Activated CD4-positive, CD25-positive, alpha-beta regulatory T cell treated with anti-CD3 and anti-CD28 coated beads, Interleukin-2, amount 50 U/mL, for 16 hours (primary cell): ENCODE data around the gene SEMA6A.

Experiments
- DNase-seq: peaks from one replicate; pipeline ENCODE4 v3.0.0-alpha.2; 2020; ENCODE audit warnings: low read depth, low spot score

The SEMA6A gene

GRCh38 chr5:116440457-116441001 lies 134.1 kb downstream of the SEMA6A start:
- DNase-seq = no peak

- DNase-seq = no peak
Measured at GRCh38 chr5:116439905-116440304, 134.7 kb downstream of the SEMA6A start.

GRCh38 chr5:116438979-116439554 lies 135.6 kb downstream of the SEMA6A start:
- DNase-seq = no peak

- DNase-seq = no peak
Measured at GRCh38 chr5:116437922-116438578, 136.6 kb downstream of the SEMA6A start.

GRCh38 chr5:116437351-116437705 lies 137.3 kb downstream of the SEMA6A start:
- no peak for DNase-seq

GRCh38 chr5:116436674-116437350 lies 137.8 kb downstream of the SEMA6A start:
- no peak for DNase-seq

GRCh38 chr5:116428966-116429365 lies 145.7 kb downstream of the SEMA6A start:
- no peak for DNase-seq

- no peak for DNase-seq
Measured at GRCh38 chr5:116428413-116428812, 146.2 kb downstream of the SEMA6A start.

- no peak for DNase-seq
Measured at GRCh38 chr5:116424951-116425350, 149.7 kb downstream of the SEMA6A start.

GRCh38 chr5:116424258-116424615 lies 150.4 kb downstream of the SEMA6A start:
- DNase-seq = no peak

GRCh38 chr5:116423587-116424257 lies 150.9 kb downstream of the SEMA6A start:
- no peak for DNase-seq

- DNase-seq = no peak
Measured at GRCh38 chr5:116423141-116423540, 151.5 kb downstream of the SEMA6A start.

GRCh38 chr5:116421080-116421629 lies 153.5 kb downstream of the SEMA6A start:
- no peak for DNase-seq

- DNase-seq = no peak
Measured at GRCh38 chr5:116420540-116420939, 154.1 kb downstream of the SEMA6A start.

GRCh38 chr5:116419258-116419657 lies 155.4 kb downstream of the SEMA6A start:
- no peak for DNase-seq

- no peak for DNase-seq
Measured at GRCh38 chr5:116418774-116419173, 155.8 kb downstream of the SEMA6A start.

GRCh38 chr5:116418016-116418415 lies 156.6 kb downstream of the SEMA6A start:
- no peak for DNase-seq

- DNase-seq = no peak
Measured at GRCh38 chr5:116415989-116416388, 158.6 kb downstream of the SEMA6A start.

- DNase-seq = no peak
Measured at GRCh38 chr5:116415182-116415581, 159.4 kb downstream of the SEMA6A start.

GRCh38 chr5:116411101-116411571 lies 163.5 kb downstream of the SEMA6A start:
- DNase-seq = no peak

- no peak for DNase-seq
Measured at GRCh38 chr5:116410336-116410890, 164.2 kb downstream of the SEMA6A start.
